Panc1 (cell line): ENCODE results near the gene NME5.

Experiments used
- CTCF ChIP-seq: fragments of 450-650 bp; IDR thresholded peaks from 2 replicates; pipeline ENCODE4 v1.5.1; 2017; ENCODE audit warnings: mild to moderate bottlenecking
- TCF7L2 ChIP-seq: IDR thresholded peaks from 2 replicates; pipeline ENCODE4 v1.6.1; 2011; ENCODE audit warnings: mild to moderate bottlenecking, low read depth, low read length, inconsistent platforms
- TF ChIP-seq, protein P1 (sequence below), 2 experiments: IDR thresholded peaks; 2 replicates each; pipeline ENCODE4 v1.6.1; 2011 to 2012; ENCODE audit warnings: low read depth in 2 of 2, control low read depth in 1 of 2, low read length in 1 of 2, mild to moderate bottlenecking in 1 of 2, moderate library complexity in 1 of 2; ENCODE audit not compliant: insufficient read depth in 1 of 2

DNA sequence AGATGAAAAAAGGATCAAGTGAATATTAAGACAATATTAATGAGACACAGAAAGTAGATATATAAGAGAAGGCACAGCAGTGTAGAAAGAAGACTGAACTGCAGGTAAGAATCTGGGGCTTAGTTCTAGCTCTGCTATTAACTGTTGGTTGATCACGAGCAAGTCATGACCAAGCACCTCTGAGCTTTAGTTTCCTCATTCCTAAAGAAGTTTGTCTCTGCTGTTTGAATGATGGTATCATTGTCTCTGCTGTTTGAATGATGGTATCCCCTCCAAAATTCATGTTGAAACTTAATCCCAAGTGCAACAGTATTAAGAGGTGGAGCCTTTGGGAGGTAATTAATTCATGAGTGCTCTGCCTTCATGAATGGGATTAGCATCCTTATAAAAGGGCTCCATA lies 2.5 kb upstream of the NME5 start:
- no peak for TF ChIP-seq CTCF
- TF ChIP-seq, protein P1, sequence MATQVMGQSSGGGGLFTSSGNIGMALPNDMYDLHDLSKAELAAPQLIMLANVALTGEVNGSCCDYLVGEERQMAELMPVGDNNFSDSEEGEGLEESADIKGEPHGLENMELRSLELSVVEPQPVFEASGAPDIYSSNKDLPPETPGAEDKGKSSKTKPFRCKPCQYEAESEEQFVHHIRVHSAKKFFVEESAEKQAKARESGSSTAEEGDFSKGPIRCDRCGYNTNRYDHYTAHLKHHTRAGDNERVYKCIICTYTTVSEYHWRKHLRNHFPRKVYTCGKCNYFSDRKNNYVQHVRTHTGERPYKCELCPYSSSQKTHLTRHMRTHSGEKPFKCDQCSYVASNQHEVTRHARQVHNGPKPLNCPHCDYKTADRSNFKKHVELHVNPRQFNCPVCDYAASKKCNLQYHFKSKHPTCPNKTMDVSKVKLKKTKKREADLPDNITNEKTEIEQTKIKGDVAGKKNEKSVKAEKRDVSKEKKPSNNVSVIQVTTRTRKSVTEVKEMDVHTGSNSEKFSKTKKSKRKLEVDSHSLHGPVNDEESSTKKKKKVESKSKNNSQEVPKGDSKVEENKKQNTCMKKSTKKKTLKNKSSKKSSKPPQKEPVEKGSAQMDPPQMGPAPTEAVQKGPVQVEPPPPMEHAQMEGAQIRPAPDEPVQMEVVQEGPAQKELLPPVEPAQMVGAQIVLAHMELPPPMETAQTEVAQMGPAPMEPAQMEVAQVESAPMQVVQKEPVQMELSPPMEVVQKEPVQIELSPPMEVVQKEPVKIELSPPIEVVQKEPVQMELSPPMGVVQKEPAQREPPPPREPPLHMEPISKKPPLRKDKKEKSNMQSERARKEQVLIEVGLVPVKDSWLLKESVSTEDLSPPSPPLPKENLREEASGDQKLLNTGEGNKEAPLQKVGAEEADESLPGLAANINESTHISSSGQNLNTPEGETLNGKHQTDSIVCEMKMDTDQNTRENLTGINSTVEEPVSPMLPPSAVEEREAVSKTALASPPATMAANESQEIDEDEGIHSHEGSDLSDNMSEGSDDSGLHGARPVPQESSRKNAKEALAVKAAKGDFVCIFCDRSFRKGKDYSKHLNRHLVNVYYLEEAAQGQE (IDR thresholded peaks at IDR 0.05; ENCODE audit: insufficient read depth in 1 of 2, low read depth in 2 of 2, low read length in 1 of 2), result no peak
- TF ChIP-seq TCF7L2, result no peak
